Choroid plexus epithelial cell (primary cell): ENCODE results near the gene ACP6.

ENCODE experiments used
- DNase-seq: peaks from one replicate; pipeline ENCODE4 v3.0.0-alpha.2; 2010; ENCODE audit warnings: low read depth
- H3K4me3 ChIP-seq: 2 replicates; pipeline ENCODE4 v1.5.1; 2011; ENCODE audit warnings: low read depth, mild to moderate bottlenecking, control low read depth, low read length, moderate library complexity
- TF ChIP-seq, protein P1 (sequence below): conservative IDR thresholded peaks from 2 replicates; pipeline ENCODE4 v1.5.1; 2011; ENCODE audit warnings: low read depth, mild to moderate bottlenecking, control low read depth, inconsistent platforms, low read length, moderate library complexity

Gene ACP6

DNA sequence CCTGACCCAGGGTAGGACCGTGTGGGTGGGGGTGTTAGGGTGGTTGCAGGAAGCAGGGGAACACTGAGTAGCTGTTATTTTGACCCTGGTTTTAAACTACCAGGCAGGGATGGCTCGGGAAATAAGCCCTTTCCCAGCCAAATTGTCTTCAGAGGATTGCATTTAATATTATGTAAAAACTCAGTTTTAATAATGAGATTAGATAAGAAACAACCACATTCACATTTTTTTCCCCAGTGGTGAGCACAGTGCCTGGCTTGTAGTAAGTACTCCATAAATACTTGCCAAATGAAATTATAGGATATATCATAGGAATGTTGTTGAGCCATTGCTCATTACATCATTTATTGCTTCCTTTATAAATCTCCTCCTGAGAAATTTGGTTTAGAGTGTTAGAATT is 3.1 kb upstream of the ACP6 start:
- no peak overlapping the region for H3K4me3 ChIP-seq
- TF ChIP-seq, protein P1, sequence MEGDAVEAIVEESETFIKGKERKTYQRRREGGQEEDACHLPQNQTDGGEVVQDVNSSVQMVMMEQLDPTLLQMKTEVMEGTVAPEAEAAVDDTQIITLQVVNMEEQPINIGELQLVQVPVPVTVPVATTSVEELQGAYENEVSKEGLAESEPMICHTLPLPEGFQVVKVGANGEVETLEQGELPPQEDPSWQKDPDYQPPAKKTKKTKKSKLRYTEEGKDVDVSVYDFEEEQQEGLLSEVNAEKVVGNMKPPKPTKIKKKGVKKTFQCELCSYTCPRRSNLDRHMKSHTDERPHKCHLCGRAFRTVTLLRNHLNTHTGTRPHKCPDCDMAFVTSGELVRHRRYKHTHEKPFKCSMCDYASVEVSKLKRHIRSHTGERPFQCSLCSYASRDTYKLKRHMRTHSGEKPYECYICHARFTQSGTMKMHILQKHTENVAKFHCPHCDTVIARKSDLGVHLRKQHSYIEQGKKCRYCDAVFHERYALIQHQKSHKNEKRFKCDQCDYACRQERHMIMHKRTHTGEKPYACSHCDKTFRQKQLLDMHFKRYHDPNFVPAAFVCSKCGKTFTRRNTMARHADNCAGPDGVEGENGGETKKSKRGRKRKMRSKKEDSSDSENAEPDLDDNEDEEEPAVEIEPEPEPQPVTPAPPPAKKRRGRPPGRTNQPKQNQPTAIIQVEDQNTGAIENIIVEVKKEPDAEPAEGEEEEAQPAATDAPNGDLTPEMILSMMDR: no peak
- peak; percentile 57 for DNase-seq

DNA sequence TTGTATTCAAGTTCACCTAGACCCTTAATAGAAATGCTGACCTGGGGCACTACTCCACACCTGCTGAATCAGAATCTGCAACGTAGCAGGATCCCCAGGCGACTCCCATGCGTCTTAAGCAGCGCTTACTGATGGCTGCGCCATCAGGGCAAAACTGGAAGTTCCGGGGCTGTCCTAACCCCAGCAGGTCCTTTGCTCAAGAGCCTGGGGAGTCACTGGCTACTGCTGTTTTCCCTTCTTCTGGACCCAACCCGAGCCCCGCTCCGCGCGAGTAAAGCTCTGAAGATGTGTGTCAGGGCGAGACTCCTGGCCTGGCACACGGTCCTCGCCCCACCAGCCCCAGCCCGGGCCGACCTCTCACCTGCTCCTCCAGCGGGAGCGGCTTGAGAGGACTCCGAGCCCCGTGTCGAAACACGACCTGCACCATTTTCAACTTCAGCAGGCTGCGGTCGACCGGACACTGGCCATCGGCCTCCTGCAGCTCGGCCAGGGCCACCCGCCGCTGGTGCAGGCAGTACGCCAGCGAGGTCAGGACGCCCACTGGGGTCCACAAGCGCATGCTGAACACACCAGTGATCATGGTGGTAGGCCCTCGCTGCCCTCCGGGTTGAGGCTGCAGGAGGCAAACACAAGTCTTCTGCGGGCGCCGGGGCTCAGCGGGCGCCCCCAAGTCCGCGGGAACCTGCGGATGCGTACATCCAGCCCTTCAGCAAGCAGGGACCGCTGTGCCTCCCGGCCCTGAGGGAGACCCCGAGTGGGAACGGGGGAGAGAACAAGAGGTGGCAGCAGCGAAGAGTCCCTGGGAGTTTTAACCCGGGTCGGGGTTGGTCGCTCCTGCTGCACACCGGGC is 630 bp downstream of the ACP6 start:
- H3K4me3 ChIP-seq: peak overlapping the region; percentile 80
- TF ChIP-seq, protein P1: no peak
- peak; percentile 53 for DNase-seq

DNA sequence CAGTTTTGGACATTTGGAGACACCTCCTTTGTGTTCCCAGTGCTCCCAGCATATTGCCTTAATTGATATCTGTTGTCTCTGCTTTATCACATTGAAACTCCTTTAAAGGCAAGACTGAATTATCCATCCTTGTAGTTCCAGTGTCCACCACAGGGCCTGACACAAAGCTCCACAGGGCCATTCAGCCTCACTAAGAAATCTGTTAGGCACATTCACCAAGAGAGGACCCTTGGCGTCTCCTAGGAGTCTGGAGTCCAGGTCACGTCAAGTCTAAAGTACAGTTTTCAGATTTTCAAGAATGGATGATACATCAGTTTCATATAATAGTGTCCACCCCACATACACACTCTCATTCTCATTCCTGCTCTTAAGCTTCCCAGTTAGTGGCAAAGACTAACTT is 4.8 kb downstream of the ACP6 start:
- TF ChIP-seq, protein P1: peak; percentile 51
- DNase-seq: peak; percentile 34

DNA sequence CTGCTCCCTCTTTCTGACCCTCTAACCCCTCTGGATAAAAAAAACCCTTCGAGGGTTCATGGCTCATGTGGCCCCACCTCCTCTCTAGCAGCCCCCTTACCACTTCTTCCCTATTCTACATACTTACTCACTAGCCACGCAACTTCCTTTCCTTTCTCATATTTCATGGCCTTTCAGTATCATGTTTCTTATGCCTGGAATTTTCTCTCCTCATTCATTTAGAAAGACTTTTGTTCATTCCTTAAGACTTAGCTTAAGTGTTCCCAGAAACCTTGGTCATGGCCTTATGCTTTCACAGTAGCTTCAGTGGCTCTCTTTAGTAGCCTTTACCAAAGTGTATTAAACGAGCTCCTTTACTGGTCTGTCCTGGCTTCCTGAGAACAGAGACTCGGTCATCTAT is 6.1 kb downstream of the ACP6 start:
- DNase-seq: peak; percentile 59
- H3K4me3 ChIP-seq: no peak overlapping the region
- TF ChIP-seq, protein P1: no peak

More for the DNA sequence above, 4.8 kb downstream of the ACP6 start:
- H3K4me3 ChIP-seq: no peak overlapping the region

DNA sequence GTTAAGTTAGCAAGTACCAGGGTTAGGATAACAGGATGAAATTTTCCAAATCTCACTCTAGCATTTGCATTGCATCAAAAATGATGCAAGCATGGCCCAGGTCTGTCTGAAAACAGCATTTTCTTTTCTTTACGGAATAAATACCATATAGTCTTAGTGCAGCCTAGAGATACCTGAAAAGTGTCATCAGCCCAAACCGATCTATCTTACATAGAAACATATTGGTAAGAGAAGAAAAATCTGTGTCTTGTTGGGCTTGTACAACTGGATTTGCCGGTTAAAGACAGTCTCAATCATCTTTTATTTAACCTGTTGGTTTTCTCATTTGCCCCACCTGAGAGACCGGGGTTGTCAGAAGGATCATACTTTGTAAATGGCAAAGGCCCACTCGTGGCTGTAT is 15.8 kb downstream of the ACP6 start:
- DNase-seq: no peak
- TF ChIP-seq, protein P1: no peak
- H3K4me3 ChIP-seq: no peak overlapping the region

DNA sequence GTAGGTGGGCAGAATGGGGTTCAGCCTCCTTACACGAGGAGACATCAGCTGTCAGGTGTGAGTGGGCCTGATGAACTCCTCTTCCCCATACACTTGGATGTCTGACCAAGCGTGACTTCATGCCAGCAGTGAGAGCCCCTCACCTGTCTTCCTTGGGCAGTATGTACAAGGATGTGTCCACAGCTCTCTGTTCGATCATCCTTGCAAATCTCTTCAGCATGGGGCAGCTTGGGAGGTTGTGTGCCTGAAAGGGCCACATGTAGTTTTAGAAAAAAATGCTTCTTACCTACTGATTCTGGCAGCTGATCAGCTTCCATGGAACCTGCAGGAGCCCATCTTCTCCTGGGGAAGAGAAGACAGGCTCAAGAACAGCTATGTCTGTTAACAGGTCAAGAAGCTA is 18.0 kb downstream of the ACP6 start:
- no peak for DNase-seq
- TF ChIP-seq, protein P1: no peak
- no peak overlapping the region for H3K4me3 ChIP-seq

DNA sequence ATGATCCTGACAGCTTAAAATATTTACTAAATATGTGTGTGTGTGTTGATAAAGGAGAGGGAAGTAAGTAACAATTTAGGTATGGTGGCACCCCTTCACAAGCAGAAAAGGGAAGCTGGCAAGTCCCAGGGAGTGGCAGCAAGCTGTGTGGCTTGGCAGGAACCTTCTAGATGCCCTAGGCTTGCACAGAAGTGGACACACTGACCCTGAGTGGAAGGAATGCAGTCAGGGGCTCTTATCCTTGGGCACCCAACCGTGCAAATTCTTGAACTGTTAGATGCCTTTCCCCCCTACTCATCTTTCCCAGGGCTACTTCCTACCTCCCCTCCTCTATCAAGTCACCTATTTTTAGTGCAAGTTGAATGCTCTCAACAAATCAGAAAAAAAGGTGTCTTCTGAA is 18.9 kb downstream of the ACP6 start:
- H3K4me3 ChIP-seq: no peak overlapping the region
- peak; percentile 15 for DNase-seq
- TF ChIP-seq, protein P1: no peak
